Measurements from ENCODE around the gene KRT78.
"Not testable (repeated sequence)": the region's sequence is repeated elsewhere in the genome, so short reads cannot be mapped to it uniquely, and the experiment has no call there.

KRT78 gene

DNA sequence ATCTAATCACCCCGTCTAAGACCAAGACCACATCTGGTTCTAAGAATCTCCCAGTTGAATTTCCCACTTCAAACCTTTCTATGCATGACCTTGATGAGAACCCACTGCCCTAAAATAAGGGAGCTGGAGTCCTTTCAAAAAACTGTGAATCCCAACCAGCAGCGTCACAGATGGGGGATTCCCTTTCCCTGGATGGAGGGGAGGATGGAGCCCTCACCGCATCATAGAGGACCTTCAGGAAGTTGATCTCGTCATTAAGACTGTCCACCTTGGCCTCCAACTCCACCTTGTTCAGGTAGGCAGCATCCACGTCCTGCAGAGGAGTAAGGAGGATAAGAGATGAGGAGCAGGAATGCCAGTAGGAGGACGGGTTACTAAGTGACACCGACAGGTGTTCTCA lies 39.6 kb downstream of the KRT78 start:
- no peak for DNase-seq

DNA sequence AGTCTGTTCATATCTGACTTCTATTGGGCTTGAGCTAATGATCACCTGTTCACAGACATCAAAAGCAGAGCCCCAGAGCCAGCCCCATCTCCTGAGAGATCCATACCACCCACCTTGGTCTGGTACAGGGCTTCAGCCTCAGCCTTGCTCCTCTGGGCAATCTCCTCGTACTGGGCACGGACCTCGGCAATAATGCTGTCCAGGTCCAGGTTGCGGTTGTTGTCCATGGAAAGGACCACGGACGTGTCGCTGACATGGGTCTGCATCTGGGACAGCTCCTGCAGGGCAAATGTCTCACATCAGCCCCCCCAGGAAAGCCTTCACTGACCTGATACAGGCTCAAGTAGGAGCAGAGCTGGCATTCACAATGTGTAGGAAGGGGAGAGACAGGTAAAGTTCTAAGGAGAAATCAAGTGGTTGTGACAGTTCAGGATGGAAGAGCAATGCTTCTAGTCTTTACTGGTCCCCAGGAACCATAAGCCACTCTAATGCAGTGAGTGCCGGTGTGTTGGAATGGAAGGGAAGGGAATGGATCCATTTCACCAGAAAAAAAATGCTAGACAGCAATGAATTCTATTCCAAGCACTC lies 40.1 kb downstream of the KRT78 start:
- no peak for DNase-seq

DNA sequence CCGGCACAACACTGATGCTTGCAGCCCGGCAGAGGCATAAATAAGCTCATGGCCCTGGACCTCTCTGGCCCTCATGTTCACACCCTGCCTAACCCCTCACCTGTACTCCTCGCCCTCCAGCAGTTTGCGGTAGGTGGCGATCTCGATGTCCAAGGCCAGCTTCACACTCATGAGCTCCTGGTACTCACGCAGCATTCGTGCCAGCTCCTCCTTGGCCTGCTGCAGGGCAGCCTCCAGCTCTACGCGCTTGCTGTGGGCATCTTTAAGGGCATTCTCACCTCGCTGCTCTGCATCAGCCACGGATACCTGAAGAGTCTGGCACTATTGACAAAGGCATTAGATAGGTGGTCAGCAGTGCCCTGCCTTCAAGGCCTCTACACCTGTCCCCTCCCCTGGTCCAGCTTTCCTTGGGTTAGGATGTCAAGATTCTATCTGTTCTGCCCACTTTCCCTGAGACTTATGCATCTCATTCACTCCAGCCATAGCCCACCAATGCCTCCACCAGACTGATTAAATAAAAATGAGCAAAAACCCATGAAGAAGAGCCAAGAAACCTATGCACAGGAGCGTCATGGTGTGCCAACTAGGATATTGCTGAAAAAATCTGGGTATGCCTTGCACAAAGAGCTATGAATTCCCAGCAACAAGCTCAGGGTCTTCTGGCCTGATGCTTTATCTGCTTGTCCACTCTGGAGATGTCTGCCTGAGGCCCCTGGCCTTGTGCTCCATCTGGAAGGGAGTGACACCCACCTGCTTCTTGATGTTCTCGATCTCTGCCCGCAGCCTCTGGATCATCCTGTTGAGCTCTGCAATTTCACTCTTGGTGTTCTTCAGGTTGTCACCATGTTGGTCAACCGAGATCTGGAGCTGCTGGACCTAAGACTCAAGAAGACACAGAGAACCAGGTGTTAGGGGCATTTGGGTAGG lies 41.0 kb downstream of the KRT78 start:
- no peak for DNase-seq

DNA sequence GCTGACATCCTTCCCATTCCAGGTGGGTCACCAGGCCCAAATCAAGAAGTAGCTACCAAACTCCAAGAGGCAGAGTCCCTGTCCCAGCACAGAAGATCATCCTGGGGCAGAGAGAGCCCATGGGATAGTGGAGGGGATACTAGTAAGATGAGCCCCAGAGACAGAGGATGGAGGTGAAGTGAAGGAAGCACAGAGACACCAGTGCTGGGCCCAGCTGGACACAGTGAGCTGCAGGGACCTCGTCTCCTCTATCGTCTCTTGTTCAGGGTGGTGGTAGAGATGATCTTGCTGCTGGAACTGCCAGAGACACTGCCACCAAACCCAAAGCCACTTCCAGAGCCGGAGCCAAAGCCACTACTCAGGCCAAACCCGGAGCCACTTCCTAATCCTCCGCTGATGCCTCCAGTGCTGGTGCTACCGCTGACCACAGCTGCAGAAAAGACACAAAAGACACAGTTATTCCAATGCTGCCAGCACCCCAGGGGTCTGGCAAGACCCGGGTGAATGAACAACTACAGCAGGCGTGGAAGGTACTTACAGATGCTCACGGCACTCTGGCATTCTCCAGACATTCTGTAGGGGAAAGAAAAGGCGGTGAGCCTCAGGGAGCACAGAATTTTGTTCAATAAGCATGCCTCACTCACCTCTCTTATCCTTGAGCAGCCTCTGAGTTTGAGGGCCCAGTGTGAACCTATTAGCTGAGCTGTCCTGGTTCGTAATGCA lies 41.8 kb downstream of the KRT78 start:
- DNase-seq, result peak; percentile 30

DNA sequence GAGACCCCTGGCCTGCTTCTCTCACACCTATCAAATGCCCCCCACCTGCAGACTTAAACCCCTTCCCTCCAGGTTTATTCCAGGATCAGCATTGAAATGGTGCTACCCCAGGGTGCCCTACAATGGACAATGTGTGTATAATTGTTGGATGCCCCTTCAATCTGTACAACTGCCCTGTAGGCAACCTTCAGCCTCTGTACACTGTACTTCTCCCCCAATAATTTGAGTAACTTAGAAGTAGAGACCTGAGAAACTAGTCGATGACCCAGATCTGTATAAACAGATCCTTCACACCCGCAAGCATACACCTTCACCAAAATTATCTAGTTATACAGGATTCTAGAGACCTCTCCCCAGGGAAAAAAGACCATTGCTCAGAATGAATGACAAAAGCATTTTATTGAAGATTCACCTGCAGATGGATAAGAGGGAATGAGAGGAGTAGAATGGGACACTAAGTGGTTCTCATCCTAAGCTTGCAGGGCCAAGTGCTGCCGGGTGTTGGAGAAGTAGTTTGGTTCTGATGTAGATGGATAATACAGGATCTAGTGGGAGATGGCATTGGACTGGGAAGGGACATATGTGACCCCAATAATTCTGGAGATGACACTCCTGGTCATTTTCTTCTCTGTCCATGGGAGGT lies 42.5 kb downstream of the KRT78 start:
- DNase-seq, result no peak

DNA sequence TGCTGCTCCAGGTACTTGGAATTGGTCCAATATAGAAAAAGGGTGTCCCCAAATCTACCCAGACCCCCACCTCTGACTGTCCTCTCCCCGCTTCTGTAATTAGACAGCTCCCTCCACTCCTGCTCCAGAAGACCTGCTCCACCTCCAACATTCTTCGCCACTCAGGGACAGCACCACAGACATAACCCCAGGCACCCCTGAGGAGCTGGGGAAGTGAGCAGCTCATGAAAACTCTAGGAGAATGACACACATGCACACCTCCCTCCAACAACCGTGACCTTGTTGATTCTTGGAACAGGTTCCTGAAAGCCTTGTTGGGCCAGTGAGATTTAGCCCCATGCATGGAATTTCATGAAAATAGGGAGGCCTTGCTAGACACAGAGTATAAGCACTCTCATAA lies 43.1 kb downstream of the KRT78 start:
- DNase-seq, result no peak

DNA sequence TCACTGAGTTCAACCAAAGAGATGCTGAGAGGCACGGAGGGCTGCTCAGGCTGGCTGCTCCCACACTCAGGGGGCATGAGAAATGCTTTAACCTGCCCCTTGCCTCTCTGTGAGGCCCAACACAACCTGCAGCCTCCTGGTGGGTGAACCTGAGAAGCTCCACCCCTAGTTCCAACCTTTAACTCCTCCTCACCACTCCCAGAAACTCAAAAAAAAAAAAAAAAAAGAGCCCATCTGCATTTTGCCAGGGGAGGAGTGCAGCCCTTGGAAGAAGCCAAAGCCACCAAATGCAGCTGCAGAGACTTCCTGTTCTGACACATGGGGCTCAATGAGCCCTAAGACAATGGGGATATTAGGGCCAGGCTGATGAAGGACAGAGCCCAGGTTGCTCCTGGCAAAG lies 43.8 kb downstream of the KRT78 start:
- DNase-seq, result no peak

DNA sequence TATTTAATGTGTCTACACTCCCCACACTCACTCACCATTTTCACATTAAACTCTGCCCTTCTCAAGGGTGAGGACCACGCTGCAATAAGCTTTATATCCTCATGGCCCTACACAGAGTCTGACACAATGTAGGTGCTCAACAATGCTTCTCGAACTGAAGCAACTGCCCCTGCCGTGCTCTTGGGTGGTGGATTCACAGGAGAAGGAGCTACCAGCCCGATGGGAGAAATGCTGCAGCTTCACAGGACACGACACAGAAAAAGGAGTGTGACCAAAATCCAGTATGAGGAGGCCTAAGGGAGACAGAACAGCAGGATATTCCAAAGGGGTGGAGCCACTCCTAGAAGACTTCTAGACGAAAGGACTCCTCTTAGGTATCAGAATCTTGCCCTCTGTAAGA lies 46.4 kb downstream of the KRT78 start:
- no peak for DNase-seq

DNA sequence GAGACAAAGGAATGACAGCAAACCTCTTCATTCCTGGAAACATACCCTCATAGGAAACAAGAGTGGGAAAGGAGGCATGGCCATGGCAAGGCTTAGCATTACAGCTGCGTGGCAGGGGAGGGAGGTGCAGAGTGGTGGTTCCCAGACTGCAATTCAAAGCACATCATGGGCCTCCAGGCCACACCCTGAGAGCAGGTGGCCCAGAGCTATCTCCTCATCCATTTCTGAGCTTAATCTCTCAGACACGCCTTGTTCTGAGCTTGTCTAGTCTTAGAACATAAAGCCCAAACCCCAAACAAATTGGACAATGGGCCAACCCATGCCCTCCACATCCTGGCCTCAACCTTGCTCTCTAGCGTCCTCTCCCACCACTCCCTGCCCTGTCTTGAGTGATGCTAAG lies 47.0 kb downstream of the KRT78 start:
- no peak for DNase-seq

DNA sequence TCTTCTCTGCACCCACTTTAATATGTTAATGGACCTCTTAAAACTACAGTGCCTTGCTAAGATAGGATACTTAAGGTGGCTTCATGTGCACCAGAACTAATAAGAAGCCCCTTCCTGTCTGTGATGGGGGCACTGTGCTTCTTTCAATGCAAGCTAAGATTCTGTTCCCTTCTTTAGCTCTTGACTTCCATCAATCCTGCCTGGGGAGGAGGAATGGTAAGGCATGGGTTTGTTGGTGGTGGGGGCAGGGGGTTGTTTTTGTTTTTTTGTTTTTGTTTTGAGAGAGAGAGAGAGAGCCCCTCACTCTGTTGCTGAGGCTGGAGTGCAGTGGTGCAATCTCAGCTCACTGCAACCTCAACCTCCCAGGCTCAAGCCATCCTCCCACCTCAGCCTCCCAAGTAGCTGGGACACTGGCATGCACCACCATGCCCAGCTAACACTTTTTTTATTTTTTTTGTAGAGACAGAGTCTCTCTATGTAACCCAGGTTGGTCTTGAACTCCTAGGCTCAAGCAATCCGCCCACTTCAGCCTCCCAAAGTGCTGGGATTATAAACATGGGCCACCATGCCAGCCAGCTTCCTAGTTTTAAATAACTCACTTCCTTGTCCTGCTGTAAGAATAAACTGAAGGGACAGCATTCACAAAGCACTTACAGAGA lies 48.4 kb downstream of the KRT78 start:
- no peak for DNase-seq

DNA sequence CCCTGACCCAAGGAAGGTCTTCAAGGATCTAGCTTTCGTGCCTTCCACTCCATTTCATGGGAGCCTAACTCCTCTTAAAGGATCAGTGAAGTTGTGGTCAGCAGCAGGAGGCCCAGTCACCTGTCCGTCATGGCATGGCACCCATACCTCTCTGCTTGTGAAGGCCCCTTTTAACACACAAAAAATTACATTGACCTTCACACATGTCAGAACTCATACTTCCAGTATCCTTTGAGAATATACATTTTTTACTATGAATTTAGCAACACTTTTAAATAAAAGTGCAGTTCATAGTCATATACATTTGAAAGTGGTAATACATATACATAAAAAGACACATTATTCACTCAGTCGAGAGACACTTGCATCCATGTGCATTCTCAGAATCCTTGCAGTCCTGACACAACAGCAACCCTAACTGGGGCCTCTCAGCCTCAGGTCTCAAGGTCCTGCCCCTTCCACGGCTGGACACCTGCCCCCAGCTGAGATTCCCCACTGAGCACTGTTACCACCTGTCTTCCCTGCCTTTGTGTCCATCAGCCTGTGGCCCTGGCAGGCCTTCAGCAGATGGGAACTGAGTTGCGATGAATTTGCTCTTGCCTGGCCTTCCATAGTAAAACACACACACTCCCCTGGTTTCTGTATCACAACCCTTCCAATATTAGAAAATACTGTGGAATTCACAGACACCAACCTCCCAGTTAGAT lies 49.1 kb downstream of the KRT78 start:
- no peak for DNase-seq

DNA sequence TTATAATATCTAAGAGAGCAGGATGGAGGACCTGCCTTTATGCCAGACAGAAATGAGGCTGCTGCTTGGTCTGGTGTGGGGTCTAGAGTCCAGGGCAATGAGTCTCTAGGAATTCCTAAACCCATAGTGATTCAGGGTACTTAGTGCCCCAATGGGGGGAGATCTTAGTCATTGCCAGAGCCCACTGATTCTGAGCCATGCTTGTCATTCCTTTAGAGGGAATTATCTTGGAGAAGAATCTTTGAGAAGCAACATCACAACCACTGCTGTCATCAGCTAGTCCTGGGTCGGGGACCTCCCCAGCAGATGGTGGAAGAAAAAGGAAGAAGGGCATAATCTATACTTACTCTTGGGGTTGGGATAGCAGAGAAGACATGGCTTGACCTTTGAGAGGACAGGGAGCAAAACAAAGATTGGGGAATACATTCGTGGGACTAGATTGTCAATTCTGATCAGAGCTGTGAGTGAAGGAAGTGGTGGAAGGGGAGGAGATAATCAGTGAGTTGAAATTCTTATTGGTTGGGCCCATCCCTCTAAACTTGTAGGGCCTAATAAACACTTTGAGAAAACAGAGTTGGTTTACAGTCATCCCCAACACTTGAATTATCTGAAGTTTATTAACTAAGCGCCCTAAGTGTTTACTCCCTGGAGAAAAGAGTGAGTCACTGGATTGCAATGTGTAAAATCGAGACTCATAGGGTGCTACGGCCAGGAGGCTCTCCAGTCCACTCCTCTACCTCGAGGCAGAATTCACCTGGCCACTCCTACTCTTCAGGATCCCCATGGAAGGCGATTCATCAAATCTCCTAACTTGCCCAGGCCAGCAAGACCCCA lies 49.9 kb downstream of the KRT78 start:
- no peak for DNase-seq

DNA sequence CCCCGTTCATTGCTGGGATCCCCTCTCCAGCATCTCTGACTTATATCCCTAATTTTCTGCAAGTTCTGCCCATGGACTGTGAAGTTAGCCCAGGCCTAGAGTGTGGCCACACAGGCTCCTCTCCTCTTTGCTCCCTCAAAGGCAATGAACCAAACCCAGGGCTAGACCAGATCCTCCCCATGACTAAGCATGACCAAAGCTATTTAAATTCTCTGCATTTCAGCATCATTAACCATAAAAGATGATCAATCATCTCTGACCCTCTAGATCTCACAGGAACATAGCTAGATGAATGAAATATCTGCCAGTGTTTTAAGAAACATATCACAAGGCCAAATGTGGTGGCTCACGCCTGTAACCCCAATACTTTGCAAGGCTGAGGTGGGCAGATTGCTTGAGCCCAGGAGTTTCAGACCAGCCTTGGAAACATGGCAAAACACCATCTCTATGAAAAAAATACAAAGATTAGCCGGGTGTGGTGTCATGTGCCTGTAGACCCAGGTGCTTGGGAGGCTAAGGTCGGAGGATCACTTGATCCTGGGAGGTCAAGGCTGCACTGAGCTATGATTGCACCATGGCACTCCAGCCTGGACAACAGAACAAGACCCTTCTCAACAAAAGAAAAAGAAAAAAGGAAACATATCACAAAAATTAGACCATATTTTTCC lies 50.7 kb downstream of the KRT78 start:
- no peak for DNase-seq

DNA sequence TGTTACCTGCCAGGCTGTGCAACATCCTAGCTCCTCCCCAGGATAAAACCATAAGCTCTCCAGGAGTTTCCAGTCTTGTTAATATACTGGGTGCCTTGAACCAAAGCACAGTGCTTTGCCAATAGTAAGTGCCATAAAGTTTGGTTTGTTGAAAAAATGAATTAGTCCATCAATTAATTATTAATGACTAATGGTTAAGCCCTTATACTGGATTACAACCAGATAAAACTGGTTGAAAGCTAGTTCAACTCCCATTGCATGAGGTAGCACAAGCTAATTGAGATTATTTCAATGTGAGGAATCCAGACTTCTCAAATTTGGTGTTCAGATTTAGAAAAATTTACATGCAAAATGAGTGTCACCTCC lies 51.3 kb downstream of the KRT78 start:
- no peak for DNase-seq

DNA sequence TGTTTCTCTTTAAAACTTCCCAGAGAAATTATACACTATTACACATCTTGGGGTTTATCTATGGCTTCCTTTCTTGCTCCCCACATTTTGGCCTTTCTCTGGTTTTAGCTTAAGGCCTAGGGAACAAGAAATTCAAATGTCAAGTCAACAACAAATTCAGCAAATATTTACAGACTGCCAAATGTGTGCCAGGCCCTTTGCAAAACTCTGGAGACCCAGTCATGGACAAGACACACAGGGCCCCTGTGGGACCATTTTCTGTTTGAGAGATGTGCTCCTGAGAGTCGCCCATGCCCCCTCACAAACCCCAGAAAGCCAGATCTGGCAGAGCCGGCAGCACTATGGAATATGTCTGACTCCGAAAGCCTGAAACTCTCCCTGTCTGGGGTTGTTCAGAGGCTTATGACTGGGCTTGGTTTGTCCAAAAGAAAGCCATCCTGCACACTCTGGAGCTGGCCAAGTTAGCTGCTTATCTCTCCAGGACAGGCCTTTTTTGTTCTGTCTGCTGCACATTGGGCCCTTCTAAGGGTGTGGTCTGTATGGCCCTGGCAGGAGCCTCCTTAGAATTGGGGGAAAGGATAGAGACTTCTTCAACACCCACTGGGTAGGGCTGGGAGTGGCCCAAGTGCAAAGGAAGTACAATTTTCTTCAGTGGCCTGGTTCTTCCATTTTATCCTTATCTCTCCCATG lies 51.8 kb downstream of the KRT78 start:
- no peak for DNase-seq

DNA sequence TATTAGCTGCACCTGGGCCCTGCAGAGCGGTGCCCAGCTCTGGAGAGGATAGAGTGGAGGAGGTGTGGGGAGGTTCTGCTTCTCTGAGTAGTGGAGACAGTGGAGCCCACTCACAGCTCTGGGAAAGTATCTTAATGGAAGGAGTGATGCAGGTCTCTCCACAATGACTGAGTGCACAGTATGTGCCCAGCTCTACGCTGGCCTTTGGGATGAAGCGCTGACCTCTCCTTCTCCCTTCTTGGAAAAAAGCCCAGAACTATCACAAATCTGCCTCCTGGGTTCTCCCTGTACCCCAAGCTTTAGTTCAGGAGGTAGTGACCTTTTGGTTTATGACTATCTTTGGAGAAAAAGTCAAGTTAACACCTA lies 52.4 kb downstream of the KRT78 start:
- no peak for DNase-seq

DNA sequence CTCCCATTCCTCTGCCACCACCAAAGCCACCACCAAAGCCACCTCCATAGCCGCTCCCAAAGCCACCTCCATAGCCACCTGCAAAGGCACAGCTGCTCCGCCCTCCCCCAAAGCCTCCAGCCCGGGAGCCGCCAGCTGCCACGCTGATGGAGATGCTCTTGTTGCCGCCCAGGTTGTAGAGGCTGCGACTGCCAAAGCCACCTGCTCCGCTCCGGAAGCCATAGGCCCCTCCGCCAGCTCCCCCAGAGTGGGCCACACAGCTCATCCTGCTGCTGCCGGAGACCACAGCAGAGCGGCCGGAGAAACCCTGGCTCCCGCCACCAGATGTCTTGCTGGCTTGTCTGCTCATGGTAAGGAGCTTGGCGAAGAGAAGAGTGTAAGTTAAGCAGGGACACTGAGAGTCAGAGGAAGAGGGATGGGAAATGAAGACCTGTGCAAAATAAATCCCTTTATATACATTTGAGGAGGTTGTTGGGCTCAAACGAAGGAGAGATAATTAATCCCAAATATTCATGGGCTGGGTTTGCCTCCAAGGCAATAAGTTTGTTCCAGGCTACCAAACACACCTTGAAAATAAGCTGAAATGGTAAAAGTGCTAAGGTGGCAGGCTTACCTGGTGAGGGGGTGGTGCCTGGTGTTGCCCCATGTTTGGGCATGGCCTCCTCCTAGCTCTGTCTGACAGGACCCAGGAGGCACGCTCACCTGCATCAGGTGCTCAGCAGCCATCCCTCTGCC lies 52.9 kb downstream of the KRT78 start, which contains the start of gene KRT3:
Gene KRT3, minus strand, starts transcription at position 424 of the 735 bp plus-strand sequence. Its CDS starts 75 bp downstream, at position 349.
- no peak for DNase-seq

DNA sequence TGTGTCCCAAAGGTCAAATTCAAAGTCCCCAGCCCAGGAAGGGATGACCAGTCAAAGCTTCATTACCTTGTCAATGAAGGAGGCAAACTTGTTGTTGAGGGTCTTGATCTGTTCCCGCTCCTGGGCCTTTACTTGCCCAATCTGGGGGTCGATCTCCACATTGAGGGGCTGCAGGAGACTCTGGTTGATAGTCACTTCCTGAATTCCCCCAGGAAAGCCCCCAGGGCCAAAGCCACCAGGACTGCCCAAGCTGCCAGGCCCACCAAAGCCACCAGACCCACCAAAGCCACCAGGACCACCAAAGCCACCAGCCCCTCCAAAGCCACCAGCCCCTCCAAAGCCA lies 53.5 kb downstream of the KRT78 start:
- DNase-seq, result not testable (repeated sequence)
